Right lobe of liver (tissue), 4 donors: ENCODE measurements around the gene RAB4A.

Experiments
- CTCF ChIP-seq, 4 donors: fragments of 200-600 bp in 3 of 4; fragments of 450-650 bp in 1 of 4; IDR thresholded peaks; one replicate each; pipeline versions ENCODE4 v1.5.1 to v1.8.0; 2016 to 2022; ENCODE audit warnings: antibody characterized with exemption in 4 of 4, mild to moderate bottlenecking in 2 of 4
- POLR2A ChIP-seq: fragments of 450-650 bp; IDR thresholded peaks from one replicate; pipeline ENCODE4 v1.6.1; 2017; ENCODE audit warnings: antibody characterized with exemption, mild to moderate bottlenecking
- donor health status: DM: no; HTN: no; CAD: no.
- donor health status: DM: no; HTN: no; CAD: no.
- donor health status: DM: no; HTN: yes; CAD: no.

GRCh38 chr1:229279242-229279641 is 8.3 kb downstream of the RAB4A start:
- TF ChIP-seq CTCF (IDR thresholded peaks at IDR 0.05): no peak
- no peak for TF ChIP-seq POLR2A
